K562 (cell line): Measurements from ENCODE around the gene TGFBR2. TPM values are rescaled to one million over a fixed set of nuclear protein-coding genes. Genes with fewer than 3 reads are reported as not detected.

Experiments
- ATAC-seq: fragments of 200-7000 bp; cut with Tn5 transposase; 3 replicates; pipeline ENCODE4 v1.9.1; 2020; ENCODE audit warnings: moderate library complexity
- BruUV-seq: library from RNA; stranded (reverse); fragments of 400-500 nt; replicated peaks from 2 replicates; lab custom pipeline; 2021; lab: Mats Ljungman, UMichigan
- CTCF ChIA-PET: fragments of 300-600 bp; formaldehyde crosslinking; extraction: SDS; loops from one replicate; lab custom pipeline; 2021; ENCODE audit warnings: low intra/inter-chr PET ratio; lab: Yijun Ruan, JAX
- POLR2A ChIA-PET: fragments of 300-600, 350-650 bp; sonication (Branson Sonifier 250); formaldehyde crosslinking; extraction: SDS; loops from one replicate; lab custom pipeline; 2021; ENCODE audit warnings: antibody characterized with exemption, inconsistent platforms; lab: Yijun Ruan, JAX
- DNase-seq, 4 experiments: peaks; one replicate each; pipeline versions ENCODE4 v3.0.0 to v3.0.0-alpha.2; 2011 to 2018; ENCODE audit warnings: low spot score in 3 of 4, mixed read lengths in 3 of 4; ENCODE audit errors: extremely low read depth in 1 of 4
- FAIRE-seq: peaks from 2 replicates; lab custom pipeline; 2011; peaks lifted over from hg19 to GRCh38; lab: Jason Lieb, UNC
- H2AFZ ChIP-seq: 2 replicates; pipeline ENCODE4 v1.6.0; 2011; ENCODE audit warnings: low read depth, low read length, control low read depth, inconsistent platforms
- H3K27ac ChIP-seq: fragments of 200-600 bp; 3 replicates; pipeline ENCODE4 v1.8.0; 2011; ENCODE audit warnings: low read depth, mild to moderate bottlenecking, control low read depth, inconsistent platforms, low read length, moderate library complexity, mixed read lengths; ENCODE audit errors: extremely low read depth
- H3K27me3 ChIP-seq, 2 experiments: fragments of 300-600 bp in 1 of 2; 2 replicates in 1 of 2; 3 replicates in 1 of 2; pipeline versions ENCODE4 v1.6.0 to v1.8.0; 2011; ENCODE audit warnings: inconsistent platforms in 2 of 2, low read length in 2 of 2, mild to moderate bottlenecking in 1 of 2, mixed read lengths in 1 of 2, moderate library complexity in 1 of 2; ENCODE audit not compliant: control insufficient read depth in 2 of 2, insufficient read depth in 2 of 2
- H3K36me3 ChIP-seq: fragments of 300-600 bp; 3 replicates; pipeline ENCODE4 v1.8.0; 2011; ENCODE audit warnings: mild to moderate bottlenecking, low read length, inconsistent platforms; ENCODE audit not compliant: control insufficient read depth, insufficient read depth
- H3K4me1 ChIP-seq, 2 experiments: fragments of 200-600 bp in 1 of 2; replicated peaks in 1 of 2; 2 replicates in 1 of 2; 3 replicates in 1 of 2; pipeline versions ENCODE4 v1.5.1 to v1.8.0; 2011; ENCODE audit warnings: inconsistent platforms in 2 of 2, low read length in 2 of 2, mild to moderate bottlenecking in 1 of 2, mixed read lengths in 1 of 2, moderate library complexity in 1 of 2; ENCODE audit not compliant: control insufficient read depth in 2 of 2, insufficient read depth in 2 of 2
- H3K4me2 ChIP-seq: 2 replicates; pipeline ENCODE4 v1.6.1; 2011; ENCODE audit warnings: low read length, control low read depth, inconsistent platforms, mixed read lengths; ENCODE audit not compliant: insufficient read depth
- H3K4me3 ChIP-seq: fragments of 200-600 bp; sonication (generic), shearing (Covaris generic); 2 replicates; pipeline ENCODE4 v1.5.1; 2016; ENCODE audit warnings: control low read depth, inconsistent platforms
- H3K79me2 ChIP-seq: fragments of 200-600 bp; 3 replicates; pipeline ENCODE4 v1.8.0; 2011; ENCODE audit warnings: low read length, inconsistent platforms; ENCODE audit not compliant: control insufficient read depth, insufficient read depth
- H3K9ac ChIP-seq, 2 experiments: 2 replicates each; pipeline versions ENCODE4 v1.6.0 to v1.6.1; 2011; ENCODE audit warnings: low read depth in 2 of 2, low read length in 2 of 2, control low read depth in 1 of 2, inconsistent platforms in 1 of 2, mild to moderate bottlenecking in 1 of 2, mixed read lengths in 1 of 2; ENCODE audit not compliant: insufficient read depth in 1 of 2
- H3K9me1 ChIP-seq: one replicate; pipeline ENCODE4 v1.6.0; 2011; ENCODE audit warnings: inconsistent platforms, mild to moderate bottlenecking, low read length, moderate library complexity; ENCODE audit not compliant: control insufficient read depth, insufficient read depth
- H3K9me3 ChIP-seq: replicated peaks from 2 replicates; pipeline ENCODE4 v1.5.1; 2011; ENCODE audit warnings: low read depth, low read length, inconsistent platforms; ENCODE audit not compliant: control insufficient read depth, insufficient read depth
- H4K20me1 ChIP-seq: replicated peaks from 2 replicates; pipeline ENCODE4 v1.6.1; 2011; ENCODE audit warnings: low read length, inconsistent platforms, mixed read lengths; ENCODE audit not compliant: control insufficient read depth, insufficient read depth
- ARID3B ChIP-seq: fragments of 250-450 bp; sonication (Bioruptor Pico); IDR thresholded peaks from 2 replicates; pipeline ENCODE4 v1.4.0; 2020; ENCODE audit warnings: borderline replicate concordance
- CBX3 ChIP-seq, 2 experiments: IDR thresholded peaks; 1 replicate in 1 of 2; 2 replicates in 1 of 2; pipeline ENCODE4 v1.6.1; 2012; ENCODE audit warnings: inconsistent platforms in 2 of 2, low read length in 2 of 2, borderline replicate concordance in 1 of 2, control low read depth in 1 of 2
- E2F1 ChIP-seq: sonication (generic); formaldehyde crosslinking; IDR thresholded peaks from 2 replicates; pipeline ENCODE4 v1.8.1; 2023; ENCODE audit warnings: mild to moderate bottlenecking, missing genetic modification reagents, moderate library complexity
- GABPB1 ChIP-seq: sonication (generic); formaldehyde crosslinking; IDR thresholded peaks from 2 replicates; pipeline ENCODE4 v1.8.0; 2022; ENCODE audit warnings: mild to moderate bottlenecking, missing genetic modification reagents
- NFATC3 ChIP-seq: fragments of 450-650 bp; IDR thresholded peaks from 2 replicates; pipeline ENCODE4 v1.6.1; 2017; ENCODE audit warnings: mild to moderate bottlenecking
- NFYB ChIP-seq: IDR thresholded peaks from 2 replicates; pipeline ENCODE4 v1.6.1; 2011; ENCODE audit warnings: mild to moderate bottlenecking, moderate library complexity; ENCODE audit not compliant: insufficient read length; ENCODE audit errors: extremely low read depth
- POLR3G ChIP-seq: IDR thresholded peaks from 2 replicates; pipeline ENCODE4 v1.6.1; 2011; ENCODE audit not compliant: insufficient read length, insufficient replicate concordance; ENCODE audit errors: extremely low read depth
- RFX1 ChIP-seq: fragments of 450-650 bp; IDR thresholded peaks from 2 replicates; pipeline ENCODE4 v1.6.1; 2016; ENCODE audit warnings: mild to moderate bottlenecking, moderate library complexity
- THRB ChIP-seq: fragments of 450-650 bp; formaldehyde crosslinking; conservative IDR thresholded peaks from 2 replicates; pipeline ENCODE4 v1.4.0; 2022; ENCODE audit warnings: mild to moderate bottlenecking, missing genetic modification characterization
- XRCC3 ChIP-seq: fragments of 450-650 bp; IDR thresholded peaks from 2 replicates; pipeline ENCODE4 v1.6.1; 2017; ENCODE audit warnings: mild to moderate bottlenecking, moderate library complexity
- YBX1 ChIP-seq: fragments of 450-650 bp; IDR thresholded peaks from 2 replicates; pipeline ENCODE4 v1.7.1; 2016; ENCODE audit warnings: mild to moderate bottlenecking
- WGBS: fragments of 100-300 bp; shearing (Covaris generic); methylation state at CpG from one replicate; pipeline ENCODE4 v1.1.6; 2016; ENCODE audit warnings: low coverage, mixed read lengths; ENCODE audit not compliant: insufficient coverage; ENCODE audit errors: missing lambda C conversion rate; 5-methylcytosine and 5-hydroxymethylcytosine counted together
- in situ Hi-C: fragments of 300-500 bp; cut with MboI; formaldehyde crosslinking; loops from 4 replicates; pipeline ENCODE4 v1.15.0; 2018; ENCODE audit warnings: inconsistent platforms, mixed read lengths
- intact Hi-C: fragments of 100-400 bp; cut with micrococcal nuclease; formaldehyde crosslinking; loops from 2 replicates; pipeline ENCODE4 v1.14.2; 2022
- polyA plus RNA-seq, 8 experiments: library from polyadenylated mRNA; depleted of rRNA in 4 of 8; stranded (reverse) in 5 of 8; unstranded in 3 of 8; fragments of >200 nt; fragmentation: Nextera tagmentation in 2 of 8; fragmentation: Illumina TruSeq in 1 of 8; extraction: Ambion mirVana in 2 of 8; extraction: Trizol in 1 of 8; gene quantifications; 2 replicates each; pipeline versions ENCODE4 v1.2.1 to v1.2.3, GENCODE V29; 2011 to 2014; ENCODE audit warnings: inconsistent platforms in 1 of 8, missing spikeins in 1 of 8
- total RNA-seq, 7 experiments: library from RNA; depleted of rRNA in 6 of 7; stranded (reverse); fragments of >200 nt in 6 of 7; fragmentation: Illumina TruSeq in 2 of 7; extraction: Trizol in 2 of 7; gene quantifications; 2 replicates each; pipeline versions ENCODE4 v1.2.1 to v1.2.3, GENCODE V29; 2011 to 2021; ENCODE audit warnings: low replicate concordance in 1 of 7

TGFBR2 gene
- total and polyA plus RNA-seq, 9 of the 15 experiments (the other 6 are each of a cell fraction or from before 2014, with no cell fraction given) = 0.11 to 0.84 (median 0.24) TPM

GRCh38 chr3:30665539-30665938 is 59.1 kb downstream of the TGFBR2 start:
- Histone ChIP-seq H4K20me1 (no peaks in the 10 kb centered on the region), H3K79me2 (no peaks in the 10 kb centered on the region), H3K9ac (no peak overlapping the region), H3K4me1 (no peaks in the 10 kb centered on the region), H3K36me3 (no peaks in the 10 kb centered on the region), H2AFZ (no peak overlapping the region), H3K9me3 (no peaks in the 10 kb centered on the region), H3K27ac (no peak overlapping the region), H3K4me2 (no peak overlapping the region), H3K9me1 (no peaks in the 10 kb centered on the region), H3K4me3 (no peak overlapping the region), H3K27me3 (no peaks in the 10 kb centered on the region)
- TF ChIP-seq NFYB (no peak), GABPB1 (CRISPR knock-in tag) (no peak), E2F1 (CRISPR knock-in tag) (no peak), ARID3B (CRISPR knock-in tag) (no peak), XRCC3 (no peak), NFATC3 (no peak), POLR3G (no peak), CBX3 (IDR thresholded peaks at IDR 0.05; ENCODE audit: borderline replicate concordance in 1 of 2, low read length in 2 of 2) (no peak), YBX1 (no peak), THRB (CRISPR knock-in tag) (no peak), RFX1 (no peak)
- 0% methylated on average over 2 of the region's 2 CpGs for WGBS
- FAIRE-seq = no peak
- ChIA-PET POLR2A (no interaction called here), CTCF (no interaction called here)
- DNase-seq = no peak
- ATAC-seq = no peak
- in situ Hi-C loops (no loop called here), intact Hi-C loops (no loop called here)
- BruUV-seq = no TSS peak
